Pancreas (tissue), 10 donors: ENCODE results near the gene HTR2B. TPM values are rescaled to one million over a fixed set of nuclear protein-coding genes. Genes with fewer than 3 reads are reported as not detected.

Experiments used
- ATAC-seq, 4 donors: fragments of 200-7000 bp; cut with Tn5 transposase; one replicate each; pipeline versions ENCODE4 v1.8.0 to v1.9.1; 2020; ENCODE audit warnings: mild to moderate bottlenecking in 4 of 4, moderate library complexity in 4 of 4
- DNase-seq, 6 donors: peaks; one replicate each; pipeline ENCODE4 v3.0.0-alpha.2; 2020
- FAIRE-seq: peaks from 2 replicates; lab custom pipeline; 2012; peaks lifted over from hg19 to GRCh38; lab: Jason Lieb, UNC
- H3K27ac ChIP-seq, 4 donors: fragments of 200-600 bp; sonication (generic); 1 replicate in 3 of 4; 2 replicates in 1 of 4; pipeline versions ENCODE4 v1.5.0 to v1.8.0; 2020
- H3K27me3 ChIP-seq, 4 donors: fragments of 200-600 bp; one replicate each; pipeline ENCODE4 v1.8.0; 2021
- H3K36me3 ChIP-seq, 3 donors: fragments of 200-600 bp; sonication (generic) in 1 of 3; one replicate each; pipeline versions ENCODE4 v1.5.0 to v1.8.0; 2020 to 2021
- H3K4me1 ChIP-seq, 3 donors: fragments of 200-600 bp; one replicate each; pipeline ENCODE4 v1.8.0; 2021
- H3K4me3 ChIP-seq, 4 donors: fragments of 200-600 bp; sonication (generic) in 2 of 4; one replicate each; pipeline versions ENCODE4 v1.5.0 to v1.8.0; 2020 to 2021
- H3K9me3 ChIP-seq, 4 donors: fragments of 200-600 bp; one replicate each; pipeline ENCODE4 v1.8.0; 2021
- WGBS, 2 donors: extraction: QIAGEN DNeasy Blood & Tissue Kit; methylation state at CpG; one replicate each; pipeline ENCODE4 v1.1.7; 2013; 5-methylcytosine and 5-hydroxymethylcytosine counted together
- intact Hi-C, 3 donors: fragments of 100-400 bp; cut with DNase I; formaldehyde crosslinking; loops; one replicate each; pipeline versions ENCODE4 v1.11.1 to v1.14.2; 2022
- polyA plus RNA-seq, 2 donors: library from polyadenylated mRNA; stranded (reverse); fragments of 200-250 nt; gene quantifications; one replicate each; pipeline ENCODE4 v1.2.3, GENCODE V29; 2013
- total RNA-seq, 6 donors: library from RNA; stranded (reverse); fragmentation: NEBNext Ultra II Directional in 4 of 6; extraction: Animal tissue kit (Norgen Biotek cat#: 25700) in 4 of 6; gene quantifications; one replicate each; pipeline versions ENCODE4 v1.2.1 to v1.2.4, GENCODE V29; 2021 to 2023
- TF ChIP-seq, protein P1 (sequence below), 4 donors: fragments of 200-600 bp; sonication (generic) in 3 of 4; IDR thresholded peaks; one replicate each; pipeline versions ENCODE4 v1.5.0 to v1.8.0; 2021; ENCODE audit warnings: antibody characterized with exemption in 4 of 4
- donor health status: healthy with polysubstance abuse.
- donor health status: DM: no; HTN: no; CAD: no; lungs with moderate emphysema.
- donor health status: DM: no; HTN: no; CAD: no.
- donor health status: control.
- donor health status: control.
- donor health status: Bipolar disorder and iron deficiency.
- donor health status: DM: yes; HTN: yes; CAD: no.
- donor health status: DM: no; HTN: no; CAD: no.
- donor health status: DM: no; HTN: no; CAD: no.
- donor health status: DM: yes; HTN: yes; CAD: no.

The HTR2B gene
- total RNA-seq (under 1 TPM in 5 of 6 donors, not detected in 1; 0.08 to 0.78 (median 0.19) TPM), polyA plus RNA-seq (under 1 TPM; 0.09 to 0.11 TPM)

DNA sequence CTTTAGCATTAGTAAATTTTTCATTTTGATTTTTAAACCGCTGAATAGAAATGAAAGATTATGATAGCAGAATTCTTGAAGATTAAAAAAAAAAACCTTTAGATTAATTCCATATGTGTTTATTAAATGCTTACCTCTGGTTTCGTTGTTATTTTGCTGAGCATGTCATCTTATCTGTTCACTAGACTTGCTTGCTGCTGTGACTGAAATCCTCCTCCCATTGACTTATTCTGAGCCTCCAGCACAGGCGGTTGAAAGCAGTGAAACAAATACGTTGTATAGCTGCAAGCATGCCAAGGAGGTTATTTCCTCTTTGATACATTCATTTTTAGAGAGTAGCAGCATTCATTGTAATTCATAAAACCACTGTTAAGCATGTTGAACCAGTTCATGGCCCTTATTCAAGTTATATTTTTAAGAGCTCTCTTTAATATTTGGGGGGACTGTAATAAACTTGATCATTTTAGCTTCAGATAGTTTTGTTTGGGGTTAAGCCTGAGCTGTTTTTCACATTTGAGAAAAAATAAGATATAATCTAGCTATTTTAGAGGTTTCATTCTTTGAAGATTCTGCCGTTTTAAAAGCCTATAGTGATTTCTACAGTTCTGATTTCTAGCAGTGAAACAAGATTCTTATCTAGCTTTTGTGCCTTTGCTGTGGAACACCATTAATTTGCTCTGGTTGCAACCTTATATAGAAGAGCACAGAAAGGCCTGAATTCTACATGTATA is at the start of gene HTR2B:
TSS of gene HTR2B (minus strand) at position 205 of the 731 bp plus-strand sequence. CDS start 1,278 bp downstream, outside the sequence.
- intact Hi-C loops: no loop called here

DNA sequence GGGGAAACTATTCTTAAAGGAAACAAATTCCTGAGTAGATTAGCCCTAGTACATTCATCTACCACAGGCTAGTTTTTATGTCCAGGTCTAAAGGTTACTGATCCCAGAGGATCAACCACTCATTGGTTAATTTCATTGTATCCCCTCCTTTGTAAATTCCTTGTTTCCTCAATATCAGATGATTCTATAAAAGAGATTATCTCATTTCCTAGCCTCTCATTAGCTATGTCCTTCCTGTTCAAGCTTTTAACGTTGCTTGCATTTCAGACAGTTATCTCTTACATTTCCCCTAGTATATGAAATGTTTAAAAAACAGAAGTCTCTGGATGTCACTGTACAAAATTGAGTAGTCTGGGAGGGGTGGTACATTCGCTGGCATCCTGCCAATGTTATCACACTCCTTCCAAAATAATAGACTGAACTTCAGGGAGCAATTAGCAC is 49.4 kb upstream of the HTR2B start:
- H3K36me3 ChIP-seq: peaks cover 0 to 8% (median 0%) of the 10 kb centered on the region in 3 donors
- H3K27me3 ChIP-seq: no peaks in the 10 kb centered on the region
- H3K4me3 ChIP-seq: no peak overlapping the region
- whole genome bisulfite sequencing, 2 donors: 52 to 56% methylated on average over 2 of the region's 2 CpGs
- TF ChIP-seq, protein P1, sequence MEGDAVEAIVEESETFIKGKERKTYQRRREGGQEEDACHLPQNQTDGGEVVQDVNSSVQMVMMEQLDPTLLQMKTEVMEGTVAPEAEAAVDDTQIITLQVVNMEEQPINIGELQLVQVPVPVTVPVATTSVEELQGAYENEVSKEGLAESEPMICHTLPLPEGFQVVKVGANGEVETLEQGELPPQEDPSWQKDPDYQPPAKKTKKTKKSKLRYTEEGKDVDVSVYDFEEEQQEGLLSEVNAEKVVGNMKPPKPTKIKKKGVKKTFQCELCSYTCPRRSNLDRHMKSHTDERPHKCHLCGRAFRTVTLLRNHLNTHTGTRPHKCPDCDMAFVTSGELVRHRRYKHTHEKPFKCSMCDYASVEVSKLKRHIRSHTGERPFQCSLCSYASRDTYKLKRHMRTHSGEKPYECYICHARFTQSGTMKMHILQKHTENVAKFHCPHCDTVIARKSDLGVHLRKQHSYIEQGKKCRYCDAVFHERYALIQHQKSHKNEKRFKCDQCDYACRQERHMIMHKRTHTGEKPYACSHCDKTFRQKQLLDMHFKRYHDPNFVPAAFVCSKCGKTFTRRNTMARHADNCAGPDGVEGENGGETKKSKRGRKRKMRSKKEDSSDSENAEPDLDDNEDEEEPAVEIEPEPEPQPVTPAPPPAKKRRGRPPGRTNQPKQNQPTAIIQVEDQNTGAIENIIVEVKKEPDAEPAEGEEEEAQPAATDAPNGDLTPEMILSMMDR (IDR thresholded peaks at IDR 0.05): no peak
- intact Hi-C loops: no loop called here
- H3K27ac ChIP-seq: no peak overlapping the region
- DNase-seq: no peak
- H3K9me3 ChIP-seq: no peaks in the 10 kb centered on the region
- ATAC-seq: no peak
- H3K4me1 ChIP-seq: no peaks in the 10 kb centered on the region
- no peak for FAIRE-seq

More for the DNA sequence above, at the start of gene HTR2B:
- Histone ChIP-seq H3K27ac (no peak within 1 kb of the TSS), H3K9me3 (no peaks in the 10 kb centered on the region), H3K4me3 (no peak within 1 kb of the TSS), H3K27me3 (no peaks in the 10 kb centered on the region), H3K4me1 (peaks cover 7 to 27% (median 18%) of the 10 kb centered on the region in 3 donors), H3K36me3 (no peaks in the 10 kb centered on the region)
- ATAC-seq: peak in 2 of 4 donors; percentile 36 to 51
- 70 to 72% methylated on average over 5 of the region's 5 CpGs for WGBS, 2 donors
- FAIRE-seq: no peak
- TF ChIP-seq, protein P1 (IDR thresholded peaks at IDR 0.05): no peak
- no peak for DNase-seq

DNA sequence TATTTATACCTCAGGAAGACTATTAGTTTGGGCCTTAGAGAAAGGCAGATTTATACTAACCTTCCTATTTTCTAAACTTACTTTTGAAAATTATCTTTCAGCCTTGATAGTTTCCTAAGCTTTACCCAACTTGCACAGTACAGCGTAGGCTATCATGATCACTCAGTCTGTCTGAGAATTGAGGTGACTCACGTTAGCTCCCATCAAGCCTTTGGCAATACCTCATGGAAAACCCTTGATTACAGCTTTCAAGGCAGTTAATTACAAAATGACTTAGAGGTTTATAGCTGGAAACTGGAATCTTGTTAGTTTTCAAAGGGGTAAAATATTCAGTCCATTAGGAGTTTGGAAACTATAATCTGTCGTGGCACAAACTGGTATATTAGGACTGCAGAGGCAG is 47.2 kb upstream of the HTR2B start:
- intact Hi-C loops: no loop called here
- Histone ChIP-seq H3K4me3 (no peak overlapping the region), H3K27me3 (no peaks in the 10 kb centered on the region), H3K27ac (no peak overlapping the region), H3K9me3 (no peaks in the 10 kb centered on the region), H3K4me1 (no peaks in the 10 kb centered on the region), H3K36me3 (peaks cover 0 to 12% (median 0%) of the 10 kb centered on the region in 3 donors)
- ATAC-seq: no peak
- no peak for DNase-seq
- TF ChIP-seq, protein P1 (IDR thresholded peaks at IDR 0.05): no peak
- WGBS, 2 donors: 76 to 96% methylated on average over 3 of the region's 3 CpGs
- FAIRE-seq: no peak

DNA sequence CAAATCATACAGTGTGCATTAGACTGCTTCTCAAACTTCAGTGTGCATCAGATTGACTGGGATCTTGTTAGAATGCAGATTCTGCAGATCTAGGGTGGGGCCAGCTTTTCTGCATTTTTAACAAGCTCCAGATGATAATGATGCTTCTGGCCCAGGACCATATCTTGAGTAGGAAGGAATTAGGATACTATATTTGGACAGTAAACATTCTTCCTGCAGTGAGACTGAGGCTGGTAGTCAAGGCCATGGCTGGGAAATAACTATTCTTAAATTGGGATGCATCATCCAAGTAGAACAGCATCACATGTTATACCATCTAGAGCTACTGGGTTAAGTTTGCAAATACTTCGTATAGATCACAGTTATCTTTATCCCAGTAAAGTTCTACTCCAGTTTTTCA is 45.2 kb upstream of the HTR2B start:
- H3K27me3 ChIP-seq: no peaks in the 10 kb centered on the region
- H3K4me3 ChIP-seq: no peak overlapping the region
- DNase-seq (no peak), FAIRE-seq (no peak), ATAC-seq (no peak)
- TF ChIP-seq, protein P1 (IDR thresholded peaks at IDR 0.05): no peak
- intact Hi-C loops: no loop called here
- 56 to 70% methylated on average over 1 of the region's 1 CpG for WGBS, 2 donors
- peaks cover 0 to 14% (median 0%) of the 10 kb centered on the region in 3 donors for H3K36me3 ChIP-seq
- H3K27ac ChIP-seq: no peak overlapping the region
- H3K9me3 ChIP-seq: no peaks in the 10 kb centered on the region
- H3K4me1 ChIP-seq: no peaks in the 10 kb centered on the region

DNA sequence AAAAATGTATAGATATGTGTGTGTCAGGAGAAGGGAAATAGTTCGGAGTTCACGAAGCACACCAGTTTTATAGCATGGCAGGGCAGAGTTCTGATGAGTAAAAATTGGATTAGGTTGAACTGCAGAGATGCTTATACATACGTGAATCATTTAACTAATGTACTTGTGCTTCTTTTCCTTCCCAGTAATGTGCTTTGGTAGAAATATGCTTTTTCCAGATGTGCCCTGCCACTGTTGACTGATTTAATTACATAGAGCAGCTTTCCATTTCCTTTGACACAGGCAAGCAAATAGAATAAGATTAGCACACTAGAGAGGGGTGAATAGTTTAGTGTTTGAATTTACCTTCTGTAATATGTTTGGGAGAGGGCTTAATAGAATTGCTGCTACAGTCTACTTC is 44.6 kb upstream of the HTR2B start:
- TF ChIP-seq, protein P1 (IDR thresholded peaks at IDR 0.05): no peak
- intact Hi-C loops: no loop called here
- H3K4me1 ChIP-seq: no peaks in the 10 kb centered on the region
- H3K27me3 ChIP-seq: no peaks in the 10 kb centered on the region
- no peak for ATAC-seq
- no peak overlapping the region for H3K27ac ChIP-seq
- H3K4me3 ChIP-seq: no peak overlapping the region
- no peak for FAIRE-seq
- H3K9me3 ChIP-seq: no peaks in the 10 kb centered on the region
- 64 to 71% methylated on average over 3 of the region's 3 CpGs for WGBS, 2 donors
- H3K36me3 ChIP-seq: peaks cover 0 to 14% (median 0%) of the 10 kb centered on the region in 3 donors
- no peak for DNase-seq
